A204.1 (cell line): Measurements from ENCODE around the gene POP4.
"Not testable (repeated sequence)": the region's sequence is repeated elsewhere in the genome, so short reads cannot be mapped to it uniquely, and the experiment has no call there.

Source experiments
- FAIRE-seq: peaks from 2 replicates; lab custom pipeline; 2012; peaks lifted over from hg19 to GRCh38; lab: Jason Lieb, UNC

The POP4 gene

GRCh38 chr19:29605653-29606419 is at the start of gene POP4:
TSS of gene POP4 (plus strand) at chr19:29606283. CDS start at chr19:29606319, 36 bp downstream.
- peak; percentile 65 for FAIRE-seq

GRCh38 chr19:29559110-29559509 is 47.0 kb upstream of the POP4 start:
- FAIRE-seq = not testable (repeated sequence)

DNA sequence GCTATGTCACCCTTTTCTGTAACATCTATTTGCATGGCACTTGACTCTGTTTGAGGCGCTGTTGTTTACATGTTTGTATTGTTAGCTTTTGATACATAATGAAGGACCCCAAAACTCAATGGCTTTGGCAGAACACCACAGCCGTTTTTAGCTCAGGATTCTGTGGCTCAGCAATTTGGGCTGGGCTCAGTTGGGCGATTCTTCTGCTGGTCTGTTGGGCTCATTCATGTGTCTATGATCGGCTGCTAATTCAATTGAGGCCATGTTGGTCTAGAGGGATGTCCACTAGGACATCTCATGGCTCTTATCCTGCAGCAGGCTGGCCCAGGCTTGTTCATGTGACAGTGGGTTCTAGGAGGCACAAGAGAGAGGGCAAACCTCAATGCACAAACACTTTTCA is 46.3 kb upstream of the POP4 start:
- no peak for FAIRE-seq

DNA sequence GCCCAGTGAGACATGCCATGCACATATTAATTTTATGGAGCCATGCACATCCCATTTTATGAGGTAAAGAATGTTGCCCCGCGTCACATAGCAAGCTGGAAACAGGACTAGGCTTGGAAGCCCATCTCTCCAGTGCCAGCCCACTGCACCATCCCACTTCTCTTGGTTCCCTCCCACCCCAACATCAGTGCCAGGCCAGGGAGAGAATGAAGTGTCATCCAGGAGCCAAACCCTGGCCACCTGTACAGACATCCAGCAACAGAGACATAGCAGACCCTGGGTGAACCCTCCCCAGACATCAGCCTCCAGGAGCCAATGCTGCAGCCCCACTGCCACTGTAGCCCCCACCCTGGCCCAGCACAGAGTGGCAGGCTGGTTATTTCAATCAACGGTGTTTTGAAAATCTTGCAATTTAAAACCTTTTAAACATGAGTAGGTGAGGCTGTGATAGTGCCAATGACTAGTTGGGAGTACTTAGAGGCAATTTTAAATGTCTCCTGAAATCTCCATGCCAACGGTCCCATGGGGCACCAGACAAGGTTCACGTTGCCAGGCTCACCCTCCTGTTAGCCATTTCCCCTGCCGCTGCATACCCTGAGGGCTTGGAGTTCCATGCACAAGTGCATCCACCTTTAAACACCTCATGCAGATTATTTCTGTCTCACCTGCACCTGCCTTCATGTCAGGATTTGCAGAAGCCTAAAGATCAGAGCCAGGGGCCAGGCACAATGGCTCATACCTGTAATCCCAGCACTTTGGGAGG is 45.6 kb upstream of the POP4 start:
- no peak for FAIRE-seq

- FAIRE-seq = no peak
Observed at GRCh38 chr19:29561601-29562000, 44.5 kb upstream of the POP4 start.

GRCh38 chr19:29562299-29563297 is 43.5 kb upstream of the POP4 start:
- no peak for FAIRE-seq

DNA sequence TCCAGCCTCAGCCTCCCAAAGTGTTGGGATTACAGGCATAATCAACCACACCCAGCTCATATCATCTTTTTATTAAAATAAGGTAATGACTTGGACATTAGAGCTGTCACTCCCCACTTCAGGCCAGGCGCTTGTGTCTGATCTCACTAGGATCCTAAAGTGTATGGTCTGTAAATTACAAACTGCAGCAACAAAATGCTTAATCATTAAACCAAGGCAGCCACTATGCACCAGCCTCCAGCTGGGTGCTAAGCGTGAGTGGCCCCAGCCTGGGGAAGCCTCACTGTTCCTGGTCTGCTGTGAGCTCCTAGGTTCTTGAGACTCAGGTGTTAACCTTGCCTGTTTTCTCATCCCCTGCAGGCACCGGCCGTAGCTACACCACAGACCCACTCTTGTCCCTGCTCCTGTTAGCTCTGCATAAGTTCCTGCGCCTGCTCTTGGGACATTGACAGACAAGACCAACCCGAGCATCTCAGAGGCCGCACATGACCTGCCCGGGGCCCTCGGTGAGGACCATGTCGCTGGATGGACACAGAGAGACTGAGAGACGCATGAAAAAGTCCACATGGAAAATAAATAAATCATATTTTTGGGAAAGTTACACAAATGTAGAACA is 42.5 kb upstream of the POP4 start:
- no peak for FAIRE-seq

DNA sequence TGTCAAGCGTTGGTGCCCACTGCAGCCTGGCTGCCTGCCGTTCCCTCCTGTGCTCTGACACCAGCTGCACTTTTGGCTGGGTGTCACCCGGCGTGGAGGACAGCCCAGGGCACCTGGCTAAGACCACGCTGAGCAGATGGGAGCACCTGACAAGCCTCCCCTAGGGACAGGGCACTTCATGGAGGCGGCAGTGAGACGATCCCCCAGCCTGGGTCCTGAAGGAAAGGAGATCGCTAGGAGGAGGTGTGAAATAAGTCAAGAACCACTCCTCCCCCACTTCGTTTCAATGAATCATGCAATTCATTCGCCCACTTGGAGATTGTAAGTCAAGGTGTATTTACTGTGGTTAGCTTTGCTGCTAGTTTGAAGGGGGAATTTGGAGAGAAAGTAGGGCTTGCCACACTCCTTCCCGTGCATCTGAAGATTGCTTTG is 41.5 kb upstream of the POP4 start:
- FAIRE-seq = no peak

DNA sequence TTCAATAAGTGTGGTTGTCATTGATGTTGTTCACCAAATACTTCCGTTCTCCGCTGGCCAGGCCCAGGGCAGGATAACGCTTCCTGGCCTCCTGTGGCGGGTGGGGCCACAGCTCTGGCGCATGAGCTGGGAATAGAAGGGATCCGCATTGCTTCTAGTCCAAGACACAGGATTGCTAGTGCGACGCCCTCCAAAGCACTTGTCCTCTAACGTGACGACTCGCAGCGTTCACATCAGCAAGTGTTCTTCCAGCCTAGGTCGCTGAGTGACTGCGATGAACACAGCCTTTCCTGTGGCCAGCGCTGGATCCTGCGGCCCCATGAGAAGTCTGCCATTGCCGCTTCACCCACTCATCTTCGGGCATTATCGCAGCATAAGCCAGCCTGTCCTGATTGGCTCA is 40.9 kb upstream of the POP4 start:
- no peak for FAIRE-seq

- no peak for FAIRE-seq
Observed at GRCh38 chr19:29566496-29567054, 39.5 kb upstream of the POP4 start.

GRCh38 chr19:29567366-29567915 is 38.6 kb upstream of the POP4 start:
- FAIRE-seq = no peak

DNA sequence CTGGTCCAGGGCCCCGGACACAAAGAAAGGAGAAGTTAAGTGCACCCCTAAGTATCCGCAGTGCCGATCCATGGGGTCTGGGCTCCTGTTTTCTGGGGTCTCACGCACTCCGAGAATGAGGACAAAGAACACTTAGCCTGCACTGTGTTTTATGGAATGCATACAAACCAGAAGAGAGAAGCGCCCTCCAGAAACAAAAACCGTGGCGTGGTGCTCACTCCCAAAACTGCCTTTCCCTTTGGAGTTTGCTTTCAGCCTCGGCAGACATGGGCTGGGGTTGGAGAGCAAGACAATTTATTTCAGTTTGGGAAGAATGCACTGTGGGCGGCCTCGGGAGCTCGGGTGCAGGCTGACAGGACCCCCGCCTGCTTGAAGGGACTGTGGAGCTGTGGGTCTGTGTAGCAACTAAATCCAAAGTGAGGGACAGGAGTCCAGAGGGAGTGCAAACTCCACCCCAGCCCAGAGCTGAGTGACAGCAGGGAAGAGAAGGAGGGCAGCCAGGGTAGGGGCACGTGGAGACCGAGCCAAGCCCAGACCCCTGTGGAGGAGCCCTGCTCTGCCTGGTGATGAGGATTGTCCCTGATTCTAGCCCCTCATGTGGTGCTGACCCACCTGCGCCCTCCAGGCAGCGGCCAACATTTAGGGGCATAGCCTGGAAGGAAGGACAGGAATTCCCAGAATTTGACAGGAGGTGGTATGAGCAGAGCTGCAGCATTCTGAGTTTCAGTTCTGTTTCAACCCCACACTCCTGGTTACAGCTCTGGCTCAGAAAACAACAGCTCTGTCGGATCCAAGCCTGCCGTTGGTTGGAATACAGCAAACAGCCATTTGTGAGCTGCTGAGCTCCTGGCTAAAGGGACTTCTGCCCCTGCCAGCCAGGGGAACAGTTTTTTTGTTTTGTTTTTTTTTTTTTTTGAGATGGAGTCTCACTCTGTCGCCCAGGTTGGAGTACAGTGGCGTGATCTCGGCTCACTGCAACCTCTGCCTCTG is 37.8 kb upstream of the POP4 start:
- no peak for FAIRE-seq

DNA sequence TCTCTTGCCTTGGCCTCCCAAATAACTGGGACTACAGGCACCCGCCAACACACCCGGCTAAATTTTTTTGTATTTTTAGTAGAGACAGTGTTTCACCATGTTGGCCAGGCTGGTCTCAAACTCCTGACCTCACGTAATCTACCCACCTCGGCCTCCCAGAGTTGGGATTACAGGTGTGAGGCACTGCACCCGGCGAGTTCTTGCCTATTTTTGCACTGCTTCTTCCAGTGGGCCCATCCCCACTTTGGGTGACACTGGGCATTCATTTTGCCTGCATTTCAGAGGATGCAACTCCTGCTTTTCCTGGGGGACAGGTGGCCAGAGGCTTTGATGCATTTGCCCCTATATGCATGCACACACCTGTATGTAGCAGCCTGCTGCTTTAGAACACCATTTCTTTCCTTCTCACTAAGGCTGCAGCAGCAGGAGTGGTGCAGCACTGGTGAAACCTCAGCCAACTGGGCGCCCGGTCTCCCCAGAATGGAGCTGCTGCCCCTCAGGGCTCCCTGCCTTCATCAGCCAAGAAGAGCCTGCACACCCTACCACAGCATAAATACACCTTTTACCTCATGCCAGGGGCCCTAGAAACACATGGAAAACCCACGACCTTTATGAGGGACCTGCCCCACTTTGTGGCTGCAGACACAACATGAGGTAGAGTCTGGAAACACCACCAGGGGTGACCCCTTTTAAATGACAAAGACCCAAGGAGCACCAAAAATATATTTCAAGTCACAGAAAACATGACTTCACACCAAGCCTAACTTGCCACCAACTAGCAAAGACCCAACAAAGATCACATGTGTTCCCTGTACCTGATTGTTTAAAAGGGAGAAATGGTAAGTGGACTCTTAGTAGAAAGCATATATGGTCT is 36.8 kb upstream of the POP4 start:
- FAIRE-seq = no peak

DNA sequence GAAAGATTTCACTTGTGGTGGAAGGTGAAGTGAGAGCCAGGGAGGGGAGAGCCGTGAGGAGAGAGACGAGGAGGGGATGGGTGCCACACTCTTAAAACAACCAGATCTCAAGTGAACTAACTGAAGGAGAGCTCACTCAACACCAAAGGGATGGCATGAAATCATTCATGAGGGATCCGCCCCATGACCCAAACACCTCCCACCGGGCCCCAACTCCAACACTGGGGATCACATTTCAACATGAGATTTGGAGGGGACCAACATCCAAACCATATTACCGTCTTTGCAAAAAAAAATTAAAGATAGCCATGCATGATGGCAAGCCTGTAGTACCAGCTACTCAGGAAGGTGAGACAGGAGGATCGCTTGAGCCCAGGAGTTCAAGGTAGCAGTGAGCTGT is 34.9 kb upstream of the POP4 start:
- FAIRE-seq = no peak

DNA sequence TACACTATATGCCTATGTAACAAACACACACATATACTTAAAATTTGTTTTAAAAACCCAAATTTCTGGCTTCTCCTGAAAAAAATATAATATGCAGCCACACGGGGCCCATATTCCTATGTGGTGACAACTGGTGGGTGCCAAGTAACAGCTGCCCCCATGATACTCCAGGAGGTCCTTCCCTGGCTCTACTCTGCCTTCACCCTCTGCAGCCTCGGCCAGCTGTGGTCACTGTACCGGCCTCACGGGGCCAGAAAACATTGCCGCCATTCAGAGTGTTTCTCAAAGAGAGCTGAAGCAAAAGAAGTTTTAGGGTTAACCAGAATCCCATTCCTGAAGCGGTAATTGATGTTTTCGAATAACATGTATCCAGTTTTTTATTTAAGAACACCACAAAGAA is 32.6 kb upstream of the POP4 start:
- no peak for FAIRE-seq

GRCh38 chr19:29574510-29574909 is 31.6 kb upstream of the POP4 start:
- FAIRE-seq = no peak

DNA sequence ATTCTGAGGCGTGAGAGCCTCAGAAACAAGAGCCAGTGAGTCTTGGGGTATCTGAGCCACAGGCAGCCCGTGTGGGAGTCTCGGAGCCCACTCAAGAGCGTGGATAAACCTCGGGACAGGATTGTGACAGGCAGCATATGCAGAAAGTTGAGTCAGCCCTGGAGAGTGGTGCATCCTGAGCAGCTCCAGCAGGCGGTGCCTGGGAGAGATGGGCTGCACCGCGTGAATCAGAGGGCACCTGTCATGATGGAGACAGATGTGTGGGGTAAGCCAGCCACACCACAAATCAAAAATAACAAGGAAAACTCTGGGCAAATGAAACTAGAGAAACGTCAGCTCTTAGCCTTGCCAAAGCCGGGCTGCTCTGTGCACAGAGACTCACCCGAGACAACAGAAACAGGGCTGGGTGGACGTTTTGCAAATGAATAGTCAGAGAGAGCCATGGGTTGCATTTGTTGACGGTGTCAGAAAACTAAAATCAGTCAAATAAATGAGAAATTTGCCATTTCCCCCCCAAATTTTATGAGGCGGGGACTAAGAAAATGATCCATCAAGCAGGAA is 30.0 kb upstream of the POP4 start:
- FAIRE-seq = no peak

- no peak for FAIRE-seq
Observed at GRCh38 chr19:29576761-29577648, 29.1 kb upstream of the POP4 start.
